K562 (cell line): ENCODE results near the gene CDC27. TPM values are rescaled to one million over a fixed set of nuclear protein-coding genes. Genes with fewer than 3 reads are reported as not detected.

Experiments used
- FIP1L1 ChIP-seq: fragments of 200-400 bp; formaldehyde crosslinking; IDR thresholded peaks from 2 replicates; pipeline ENCODE4 v1.6.1; 2018; ENCODE audit warnings: mild to moderate bottlenecking, low read depth, low read length; ENCODE audit not compliant: poor library complexity, severe bottlenecking
- FOXK2 ChIP-seq, 2 experiments: fragments of 450-650 bp; IDR thresholded peaks in 1 of 2; conservative IDR thresholded peaks in 1 of 2; 2 replicates each; pipeline ENCODE4 v1.6.1; 2016; ENCODE audit warnings: low read depth in 2 of 2, mild to moderate bottlenecking in 1 of 2
- GATAD2B ChIP-seq: fragments of 450-650 bp; IDR thresholded peaks from 2 replicates; pipeline ENCODE4 v1.6.1; 2017; ENCODE audit warnings: mild to moderate bottlenecking, borderline replicate concordance
- HEY1 ChIP-seq: fragments of 250-450 bp; sonication (Bioruptor Pico); IDR thresholded peaks from 2 replicates; pipeline ENCODE4 v1.5.0; 2020; ENCODE audit warnings: mild to moderate bottlenecking, moderate library complexity, borderline replicate concordance
- KAT8 ChIP-seq: fragments of 450-650 bp; IDR thresholded peaks from 2 replicates; pipeline ENCODE4 v1.6.1; 2016; ENCODE audit warnings: low read depth, mild to moderate bottlenecking
- KDM4B ChIP-seq, 2 experiments: fragments of 450-650 bp in 1 of 2; sonication (generic) in 1 of 2; IDR thresholded peaks; 2 replicates each; pipeline ENCODE4 v1.6.1; 2016 to 2017; ENCODE audit warnings: borderline replicate concordance in 2 of 2, antibody characterized with exemption in 1 of 2, low read depth in 1 of 2, mild to moderate bottlenecking in 1 of 2
- KDM5B ChIP-seq: fragments of 200-600 bp; sonication (generic); IDR thresholded peaks from 2 replicates; pipeline ENCODE4 v1.6.1; 2012; ENCODE audit warnings: low read depth, mild to moderate bottlenecking, moderate library complexity, low read length, control low read depth, inconsistent platforms; ENCODE audit not compliant: insufficient replicate concordance
- POLR2A ChIP-seq: fragments of 450-650 bp; conservative IDR thresholded peaks from 2 replicates; pipeline ENCODE4 v1.6.1; 2016
- PYGO2 ChIP-seq: fragments of 450-650 bp; IDR thresholded peaks from 2 replicates; pipeline ENCODE4 v1.6.1; 2016; ENCODE audit warnings: mild to moderate bottlenecking, missing genetic modification characterization, moderate library complexity, missing compliant biosample characterization
- RBM15 ChIP-seq: fragments of 200-400 bp; formaldehyde crosslinking; IDR thresholded peaks from 2 replicates; pipeline ENCODE4 v1.6.1; 2018; ENCODE audit warnings: mild to moderate bottlenecking, low read length, moderate library complexity; ENCODE audit not compliant: insufficient read depth
- RBM39 ChIP-seq: fragments of 200-400 bp; formaldehyde crosslinking; optimal IDR thresholded peaks from 2 replicates; pipeline ENCODE3; 2018; ENCODE audit warnings: low read depth, low read length
- STAT5B ChIP-seq: fragments of 250-450 bp; sonication (Bioruptor Pico); IDR thresholded peaks from 2 replicates; pipeline ENCODE4 v1.8.0; 2021; ENCODE audit warnings: mild to moderate bottlenecking, inconsistent platforms
- TAL1 ChIP-seq: fragments of 450-650 bp; IDR thresholded peaks from 2 replicates; pipeline ENCODE4 v1.6.1; 2016; ENCODE audit warnings: mild to moderate bottlenecking
- ZNF239 ChIP-seq: fragments of 250-450 bp; sonication (Bioruptor Pico); IDR thresholded peaks from 2 replicates; pipeline ENCODE4 v1.4.0; 2020; ENCODE audit warnings: mild to moderate bottlenecking
- ZNF384 ChIP-seq: IDR thresholded peaks from 2 replicates; pipeline ENCODE4 v1.6.1; 2012; ENCODE audit warnings: low read depth, low read length, improper control_type of control experiment
- ZNF586 ChIP-seq: fragments of 450-650 bp; formaldehyde crosslinking; conservative IDR thresholded peaks from 2 replicates; pipeline ENCODE4 v1.4.0; 2020; ENCODE audit warnings: mild to moderate bottlenecking, moderate library complexity
- ZNF696 ChIP-seq: fragments of 250-450 bp; sonication (Bioruptor Pico); conservative IDR thresholded peaks from 2 replicates; pipeline ENCODE4 v1.4.0; 2020; ENCODE audit warnings: mild to moderate bottlenecking, moderate library complexity
- polyA plus RNA-seq, 8 experiments: library from polyadenylated mRNA; depleted of rRNA in 4 of 8; stranded (reverse) in 5 of 8; unstranded in 3 of 8; fragments of >200 nt; fragmentation: Nextera tagmentation in 2 of 8; fragmentation: Illumina TruSeq in 1 of 8; extraction: Ambion mirVana in 2 of 8; extraction: Trizol in 1 of 8; gene quantifications; 2 replicates each; pipeline versions ENCODE4 v1.2.1 to v1.2.3, GENCODE V29; 2011 to 2014; ENCODE audit warnings: inconsistent platforms in 1 of 8, missing spikeins in 1 of 8
- total RNA-seq, 7 experiments: library from RNA; depleted of rRNA in 6 of 7; stranded (reverse); fragments of >200 nt in 6 of 7; fragmentation: Illumina TruSeq in 2 of 7; extraction: Trizol in 2 of 7; gene quantifications; 2 replicates each; pipeline versions ENCODE4 v1.2.1 to v1.2.3, GENCODE V29; 2011 to 2021; ENCODE audit warnings: low replicate concordance in 1 of 7
- TF ChIP-seq, protein P1 (sequence below), 2 experiments: IDR thresholded peaks; 2 replicates each; pipeline ENCODE4 v1.6.1; 2011; ENCODE audit warnings: borderline replicate concordance in 1 of 2, control low read depth in 1 of 2, low read depth in 1 of 2, low read length in 1 of 2, mild to moderate bottlenecking in 1 of 2, mixed read lengths in 1 of 2, moderate library complexity in 1 of 2; ENCODE audit not compliant: insufficient read depth in 1 of 2, insufficient read length in 1 of 2, poor library complexity in 1 of 2, severe bottlenecking in 1 of 2; ENCODE audit errors: extremely low read depth in 1 of 2
- TF ChIP-seq, protein P2 (sequence below): sonication (generic); IDR thresholded peaks from 2 replicates; pipeline ENCODE4 v1.6.1; 2016
- TF ChIP-seq, protein P3 (sequence below): fragments of 250-450 bp; sonication (Bioruptor Pico); IDR thresholded peaks from 2 replicates; pipeline ENCODE4 v1.9.0; 2021; ENCODE audit warnings: mild to moderate bottlenecking, inconsistent platforms
- TF ChIP-seq, protein P4 (sequence below): fragments of 450-650 bp; IDR thresholded peaks from 2 replicates; pipeline ENCODE4 v1.6.1; 2017; ENCODE audit warnings: antibody characterized with exemption

Gene CDC27
- total and polyA plus RNA-seq, 9 of the 15 experiments (the other 6 are each of a cell fraction or from before 2014, with no cell fraction given): 28.6 to 155 (median 94.1) TPM

GRCh38 chr17:47188876-47189731, at the start of gene CDC27 (continued):
- TF ChIP-seq HEY1 (CRISPR knock-in tag) (no peak), KDM4B (IDR thresholded peaks at IDR 0.05; ENCODE audit: borderline replicate concordance in 2 of 2, low read depth in 1 of 2) (0 out of 4 replicates have a peak, but pooled peaks of 1 of the 2 experiments have one; percentile 40), GATAD2B (peak; percentile 86), FIP1L1 (peak; percentile 49), ZNF696 (no peak), STAT5B (CRISPR knock-in tag) (no peak), KDM5B (peak; percentile 49), ZNF384 (no peak), ZNF586 (no peak), POLR2A (peak; percentile 85), PYGO2 (no peak), ZNF239 (CRISPR knock-in tag) (no peak), KAT8 (no peak), RBM39 (no peak), RBM15 (no peak), TAL1 (peak; percentile 74), FOXK2 (conservative IDR thresholded peaks at IDR 0.05 in 1 of 2, IDR thresholded peaks at IDR 0.05 in 1 of 2; ENCODE audit: low read depth in 2 of 2) (peak in 1 of 2 experiments; percentile 12; a peak in 1 of 4 replicates)
- TF ChIP-seq, protein P1, sequence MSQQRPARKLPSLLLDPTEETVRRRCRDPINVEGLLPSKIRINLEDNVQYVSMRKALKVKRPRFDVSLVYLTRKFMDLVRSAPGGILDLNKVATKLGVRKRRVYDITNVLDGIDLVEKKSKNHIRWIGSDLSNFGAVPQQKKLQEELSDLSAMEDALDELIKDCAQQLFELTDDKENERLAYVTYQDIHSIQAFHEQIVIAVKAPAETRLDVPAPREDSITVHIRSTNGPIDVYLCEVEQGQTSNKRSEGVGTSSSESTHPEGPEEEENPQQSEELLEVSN (IDR thresholded peaks at IDR 0.05; ENCODE audit: borderline replicate concordance in 1 of 2, extremely low read depth in 1 of 2, insufficient read depth in 1 of 2, insufficient read length in 1 of 2, low read depth in 1 of 2, low read length in 1 of 2, poor library complexity in 1 of 2, severe bottlenecking in 1 of 2): peak; percentile 60 to 74
- TF ChIP-seq, protein P2, sequence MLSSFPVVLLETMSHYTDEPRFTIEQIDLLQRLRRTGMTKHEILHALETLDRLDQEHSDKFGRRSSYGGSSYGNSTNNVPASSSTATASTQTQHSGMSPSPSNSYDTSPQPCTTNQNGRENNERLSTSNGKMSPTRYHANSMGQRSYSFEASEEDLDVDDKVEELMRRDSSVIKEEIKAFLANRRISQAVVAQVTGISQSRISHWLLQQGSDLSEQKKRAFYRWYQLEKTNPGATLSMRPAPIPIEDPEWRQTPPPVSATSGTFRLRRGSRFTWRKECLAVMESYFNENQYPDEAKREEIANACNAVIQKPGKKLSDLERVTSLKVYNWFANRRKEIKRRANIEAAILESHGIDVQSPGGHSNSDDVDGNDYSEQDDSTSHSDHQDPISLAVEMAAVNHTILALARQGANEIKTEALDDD: peak; percentile 12
- TF ChIP-seq, protein P3, sequence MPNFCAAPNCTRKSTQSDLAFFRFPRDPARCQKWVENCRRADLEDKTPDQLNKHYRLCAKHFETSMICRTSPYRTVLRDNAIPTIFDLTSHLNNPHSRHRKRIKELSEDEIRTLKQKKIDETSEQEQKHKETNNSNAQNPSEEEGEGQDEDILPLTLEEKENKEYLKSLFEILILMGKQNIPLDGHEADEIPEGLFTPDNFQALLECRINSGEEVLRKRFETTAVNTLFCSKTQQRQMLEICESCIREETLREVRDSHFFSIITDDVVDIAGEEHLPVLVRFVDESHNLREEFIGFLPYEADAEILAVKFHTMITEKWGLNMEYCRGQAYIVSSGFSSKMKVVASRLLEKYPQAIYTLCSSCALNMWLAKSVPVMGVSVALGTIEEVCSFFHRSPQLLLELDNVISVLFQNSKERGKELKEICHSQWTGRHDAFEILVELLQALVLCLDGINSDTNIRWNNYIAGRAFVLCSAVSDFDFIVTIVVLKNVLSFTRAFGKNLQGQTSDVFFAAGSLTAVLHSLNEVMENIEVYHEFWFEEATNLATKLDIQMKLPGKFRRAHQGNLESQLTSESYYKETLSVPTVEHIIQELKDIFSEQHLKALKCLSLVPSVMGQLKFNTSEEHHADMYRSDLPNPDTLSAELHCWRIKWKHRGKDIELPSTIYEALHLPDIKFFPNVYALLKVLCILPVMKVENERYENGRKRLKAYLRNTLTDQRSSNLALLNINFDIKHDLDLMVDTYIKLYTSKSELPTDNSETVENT (CRISPR knock-in tag): peak; percentile 66; the same call in 1 of the 2 replicates
- TF ChIP-seq, protein P4, sequence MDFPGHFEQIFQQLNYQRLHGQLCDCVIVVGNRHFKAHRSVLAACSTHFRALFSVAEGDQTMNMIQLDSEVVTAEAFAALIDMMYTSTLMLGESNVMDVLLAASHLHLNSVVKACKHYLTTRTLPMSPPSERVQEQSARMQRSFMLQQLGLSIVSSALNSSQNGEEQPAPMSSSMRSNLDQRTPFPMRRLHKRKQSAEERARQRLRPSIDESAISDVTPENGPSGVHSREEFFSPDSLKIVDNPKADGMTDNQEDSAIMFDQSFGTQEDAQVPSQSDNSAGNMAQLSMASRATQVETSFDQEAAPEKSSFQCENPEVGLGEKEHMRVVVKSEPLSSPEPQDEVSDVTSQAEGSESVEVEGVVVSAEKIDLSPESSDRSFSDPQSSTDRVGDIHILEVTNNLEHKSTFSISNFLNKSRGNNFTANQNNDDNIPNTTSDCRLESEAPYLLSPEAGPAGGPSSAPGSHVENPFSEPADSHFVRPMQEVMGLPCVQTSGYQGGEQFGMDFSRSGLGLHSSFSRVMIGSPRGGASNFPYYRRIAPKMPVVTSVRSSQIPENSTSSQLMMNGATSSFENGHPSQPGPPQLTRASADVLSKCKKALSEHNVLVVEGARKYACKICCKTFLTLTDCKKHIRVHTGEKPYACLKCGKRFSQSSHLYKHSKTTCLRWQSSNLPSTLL: no peak
